HG03066 (cell line): ENCODE results near the gene ZNF506.
A peak's percentile ranks its signal among the peaks of the same experiment; 100 is the strongest.
"Not testable (repeated sequence)": the region's sequence is repeated elsewhere in the genome, so short reads cannot be mapped to it uniquely, and the experiment has no call there.

Experiments
- ATAC-seq: cut with Tn5 transposase; IDR thresholded peaks from one replicate; pipeline ENCODE4 v1.9.1; 2021; ENCODE audit warnings: low read depth; ENCODE audit not compliant: unreplicated experiment

ZNF506 gene

DNA sequence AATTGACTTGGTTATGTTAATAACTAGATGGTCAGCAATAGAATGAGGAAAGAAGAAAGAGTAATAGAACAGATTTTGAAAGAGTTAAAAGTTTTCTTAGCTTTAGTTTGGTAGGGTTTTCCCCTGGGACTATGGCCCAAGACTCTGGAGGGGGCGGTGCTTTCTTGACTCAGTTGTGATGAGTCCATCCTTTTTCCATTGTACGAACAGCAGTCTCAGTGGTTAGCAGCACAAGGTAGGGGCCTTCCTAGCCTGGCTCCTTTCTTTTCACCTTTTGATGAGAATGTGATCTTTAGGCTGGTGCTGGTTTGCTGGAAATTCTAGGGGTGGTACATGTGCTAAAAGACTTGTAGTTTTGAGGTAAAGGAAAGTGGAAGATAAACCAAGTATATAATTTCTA is 38.8 kb downstream of the ZNF506 start:
- no peak for ATAC-seq

DNA sequence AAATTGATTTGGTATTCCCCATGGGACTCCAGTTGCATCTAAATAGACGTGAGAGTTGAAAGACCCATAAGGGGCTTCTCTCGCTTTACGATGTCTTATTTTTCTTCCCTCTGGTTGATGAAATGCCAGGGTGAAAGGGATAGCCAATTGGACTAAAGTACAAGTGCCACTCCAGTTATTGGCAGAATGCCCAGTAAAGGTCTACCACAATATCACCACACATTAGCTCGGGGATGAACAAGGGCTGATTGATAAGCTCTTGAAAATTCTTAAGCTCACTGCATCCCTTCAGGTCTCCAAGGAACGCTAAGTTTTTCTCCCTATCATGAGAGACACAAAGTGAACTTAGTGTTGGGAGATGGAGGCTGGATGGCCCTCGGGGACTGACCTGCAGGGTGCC is 39.8 kb downstream of the ZNF506 start:
- not testable (repeated sequence) for ATAC-seq

- no peak for ATAC-seq
Measured at GRCh38 chr19:19778666-19779065, 42.9 kb downstream of the ZNF506 start.

GRCh38 chr19:19777692-19778091 is 43.9 kb downstream of the ZNF506 start:
- ATAC-seq = no peak

DNA sequence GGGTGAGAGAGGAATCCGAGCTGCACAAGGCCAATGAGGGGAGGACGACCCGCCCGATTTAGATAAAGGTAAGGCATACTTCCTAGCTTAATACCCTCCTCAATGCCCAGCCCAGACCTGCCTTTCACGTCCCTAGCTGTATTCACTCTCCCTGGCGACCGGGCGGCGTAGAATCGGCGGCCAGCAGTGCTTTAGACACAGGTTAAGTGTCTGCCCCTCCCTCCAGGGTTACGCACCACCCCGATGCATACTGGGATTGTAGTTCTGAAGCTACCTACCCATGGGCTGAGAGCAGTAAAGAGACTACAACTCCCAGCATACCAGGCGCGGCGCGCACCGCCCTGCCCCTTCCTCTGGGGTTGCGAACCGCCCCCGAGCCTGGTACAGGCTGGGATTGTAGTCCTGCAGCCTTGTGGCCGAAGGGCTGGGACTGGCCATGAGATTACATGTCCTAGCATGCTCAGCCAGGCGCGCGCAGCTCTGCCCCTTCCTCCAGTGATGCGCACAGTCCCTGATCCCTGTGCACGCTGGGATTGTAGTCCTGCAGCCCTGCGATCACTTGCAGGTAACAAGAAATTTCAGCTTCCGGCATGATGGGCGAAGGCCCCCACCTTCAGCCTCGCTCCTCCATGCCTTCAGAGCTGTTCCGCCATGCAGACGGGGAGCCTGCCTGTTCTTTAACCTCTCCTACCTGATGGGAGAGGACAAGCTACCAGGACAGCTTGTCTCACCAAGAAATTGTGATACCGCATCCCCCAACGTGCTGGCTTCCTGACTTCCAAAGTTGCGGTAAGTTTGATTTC is 45.1 kb downstream of the ZNF506 start:
- peak; percentile 97 for ATAC-seq

DNA sequence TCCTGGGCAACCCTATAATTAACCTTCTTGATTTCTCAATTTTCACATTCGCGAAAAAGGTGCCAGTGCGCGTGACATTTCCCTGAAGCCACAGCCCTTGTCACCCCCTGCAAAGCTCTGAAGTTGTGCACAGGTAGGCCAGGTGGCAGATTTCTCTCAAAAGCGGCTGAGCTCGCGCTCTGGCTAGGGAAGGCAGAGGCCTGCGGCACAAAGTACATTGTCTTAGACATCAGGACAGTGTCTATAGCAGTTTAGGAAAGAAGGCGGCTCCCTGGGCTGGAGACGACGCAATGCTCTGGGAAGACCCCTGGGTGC is 45.7 kb downstream of the ZNF506 start:
- peak; percentile 9 for ATAC-seq

DNA sequence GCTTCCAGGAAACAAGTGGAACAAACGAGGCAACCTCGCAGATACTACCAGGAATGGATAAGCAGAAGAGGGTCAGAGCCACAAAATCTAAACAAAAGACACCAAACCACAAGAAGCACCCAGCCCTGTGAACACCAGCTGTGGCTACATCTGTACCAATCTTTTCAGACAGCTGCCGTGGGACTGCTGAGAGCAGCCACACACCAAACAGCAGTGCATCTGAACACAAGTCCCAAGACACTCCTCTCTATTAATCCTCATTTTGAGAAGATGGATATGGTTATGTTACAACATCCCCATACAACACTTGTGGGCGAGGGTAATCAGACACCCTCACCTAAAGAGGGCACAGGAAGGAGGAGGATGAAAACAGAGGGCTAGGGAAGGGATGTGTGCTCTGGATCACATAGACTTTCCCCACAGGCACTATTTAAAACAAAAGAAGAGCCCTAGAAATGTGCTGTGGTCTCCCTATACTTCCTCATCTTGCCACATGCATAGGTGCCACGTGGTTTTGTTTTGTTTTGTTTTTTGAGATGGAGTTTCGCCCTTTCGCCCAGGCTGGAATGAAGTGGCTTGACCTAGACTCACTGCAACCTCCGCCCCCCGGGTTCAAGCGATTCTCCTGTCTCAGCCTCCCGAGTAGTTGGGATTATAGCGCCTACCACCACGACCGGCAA is 47.1 kb downstream of the ZNF506 start:
- ATAC-seq = no peak

DNA sequence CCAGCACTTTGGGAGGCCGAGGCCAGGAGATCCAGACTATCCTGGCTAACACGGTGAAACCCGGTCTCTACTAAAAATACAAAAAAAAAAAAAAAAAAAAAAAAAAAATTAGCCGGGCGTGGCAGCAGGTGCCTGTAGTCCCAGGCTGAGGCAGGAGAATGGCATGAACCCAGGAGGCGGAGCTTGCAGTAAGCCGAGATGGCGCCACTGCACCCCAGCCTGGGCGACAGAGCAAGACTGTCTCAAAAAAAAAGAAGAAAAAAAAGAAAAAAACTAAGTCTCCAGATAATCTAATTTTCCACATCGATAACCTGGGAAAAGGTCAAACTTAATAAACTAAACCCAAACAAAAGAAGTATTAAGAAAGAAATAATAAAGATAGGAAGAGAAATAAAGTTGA is 49.6 kb downstream of the ZNF506 start:
- not testable (repeated sequence) for ATAC-seq

- ATAC-seq = not testable (repeated sequence)
Measured at GRCh38 chr19:19769971-19770370, 51.6 kb downstream of the ZNF506 start.

GRCh38 chr19:19758164-19758563 is 63.4 kb downstream of the ZNF506 start:
- ATAC-seq = no peak

DNA sequence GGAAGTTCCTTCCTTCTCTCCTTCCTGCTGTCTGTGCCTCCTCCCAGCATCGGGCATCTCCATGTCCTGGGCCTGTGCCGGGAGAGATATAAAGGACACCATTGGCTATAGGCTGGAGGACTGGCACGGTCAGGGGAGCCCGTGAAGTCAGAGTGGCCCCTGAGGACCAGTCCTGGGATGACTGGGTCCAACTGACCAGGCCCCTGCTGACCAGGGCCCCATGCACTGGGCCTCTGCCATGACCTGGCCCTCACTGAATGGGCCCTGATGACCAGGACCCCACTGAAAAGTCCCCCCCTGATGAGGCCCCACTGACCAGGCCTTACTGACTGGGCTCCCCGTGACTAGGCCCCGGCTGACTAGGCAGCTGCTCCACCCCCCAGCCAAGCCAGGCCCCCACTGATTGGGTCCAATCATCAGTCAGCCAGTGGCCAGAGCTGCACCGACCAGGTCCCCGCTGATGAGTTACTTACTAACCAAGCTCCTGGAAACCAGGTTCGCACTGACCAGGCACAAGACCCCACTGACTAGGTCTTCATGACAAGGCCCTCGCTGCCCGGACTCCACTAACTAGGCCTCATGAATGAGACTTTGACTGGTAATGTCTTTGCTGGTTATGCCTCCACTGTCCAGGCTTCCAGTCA is 68.7 kb downstream of the ZNF506 start:
- no peak for ATAC-seq

DNA sequence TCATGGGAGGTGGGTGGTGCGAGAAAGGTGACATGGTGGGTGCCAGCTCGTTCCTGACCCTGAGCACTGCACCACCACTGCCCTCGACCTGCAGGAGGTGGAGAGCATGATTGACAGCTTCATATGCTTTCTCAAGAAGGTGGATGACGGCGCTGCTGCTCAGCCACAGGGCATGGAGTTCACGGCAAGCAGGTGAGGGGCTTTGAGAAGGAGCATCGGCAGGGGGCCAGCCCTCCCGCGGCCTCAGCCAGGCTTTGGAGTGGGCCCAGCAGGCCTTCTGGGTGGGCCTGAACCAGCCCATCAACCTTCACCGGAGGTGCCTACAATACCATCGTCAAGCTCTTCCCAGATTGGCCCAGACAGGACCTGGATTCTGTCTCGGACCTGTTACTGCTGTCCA is 69.7 kb downstream of the ZNF506 start:
- no peak for ATAC-seq

DNA sequence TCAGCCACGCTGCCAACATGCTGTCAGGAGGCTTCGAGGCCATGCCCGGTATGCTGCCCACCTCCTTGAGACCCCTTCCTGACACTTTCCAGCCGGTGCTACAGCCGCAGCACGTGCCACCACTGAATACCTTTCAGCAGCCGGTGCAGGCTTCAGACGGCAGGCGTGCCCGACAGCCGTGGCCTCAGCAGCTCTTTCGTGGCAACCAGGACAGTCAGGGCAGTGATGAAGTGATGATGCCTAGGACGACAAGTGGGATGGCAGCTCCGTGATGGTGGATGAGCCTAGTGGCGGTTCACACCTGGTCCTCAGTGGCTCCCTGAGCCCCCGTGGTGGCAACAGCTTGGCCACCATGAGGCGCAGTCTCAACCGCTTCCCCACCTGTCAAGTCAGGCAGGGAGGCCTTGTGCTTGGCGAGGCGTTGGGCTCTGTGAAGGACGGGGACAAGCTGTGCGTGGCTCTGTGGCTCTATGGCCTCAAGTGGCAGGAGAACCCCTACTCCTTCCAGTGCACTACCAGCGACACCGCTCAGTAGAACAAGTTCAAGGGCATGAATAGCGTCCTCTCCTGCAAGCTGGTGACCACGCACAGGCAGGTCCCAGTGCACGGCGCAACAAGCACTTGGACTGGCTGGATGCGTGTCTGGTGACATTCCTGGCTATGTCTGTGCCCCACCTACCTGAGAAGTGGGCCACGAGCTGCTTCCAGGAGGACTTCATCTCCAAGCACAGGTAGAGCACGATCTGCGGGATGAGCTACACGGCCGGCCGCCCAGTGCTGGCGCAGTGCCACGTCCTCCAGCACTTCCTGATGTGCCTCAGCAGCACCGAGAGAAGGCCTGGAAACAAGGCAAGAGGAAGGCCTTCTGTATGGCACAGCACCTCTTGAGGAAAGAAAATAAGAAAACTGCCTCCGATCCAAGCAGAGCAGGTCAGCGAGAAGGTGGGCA is 70.4 kb downstream of the ZNF506 start:
- no peak for ATAC-seq

DNA sequence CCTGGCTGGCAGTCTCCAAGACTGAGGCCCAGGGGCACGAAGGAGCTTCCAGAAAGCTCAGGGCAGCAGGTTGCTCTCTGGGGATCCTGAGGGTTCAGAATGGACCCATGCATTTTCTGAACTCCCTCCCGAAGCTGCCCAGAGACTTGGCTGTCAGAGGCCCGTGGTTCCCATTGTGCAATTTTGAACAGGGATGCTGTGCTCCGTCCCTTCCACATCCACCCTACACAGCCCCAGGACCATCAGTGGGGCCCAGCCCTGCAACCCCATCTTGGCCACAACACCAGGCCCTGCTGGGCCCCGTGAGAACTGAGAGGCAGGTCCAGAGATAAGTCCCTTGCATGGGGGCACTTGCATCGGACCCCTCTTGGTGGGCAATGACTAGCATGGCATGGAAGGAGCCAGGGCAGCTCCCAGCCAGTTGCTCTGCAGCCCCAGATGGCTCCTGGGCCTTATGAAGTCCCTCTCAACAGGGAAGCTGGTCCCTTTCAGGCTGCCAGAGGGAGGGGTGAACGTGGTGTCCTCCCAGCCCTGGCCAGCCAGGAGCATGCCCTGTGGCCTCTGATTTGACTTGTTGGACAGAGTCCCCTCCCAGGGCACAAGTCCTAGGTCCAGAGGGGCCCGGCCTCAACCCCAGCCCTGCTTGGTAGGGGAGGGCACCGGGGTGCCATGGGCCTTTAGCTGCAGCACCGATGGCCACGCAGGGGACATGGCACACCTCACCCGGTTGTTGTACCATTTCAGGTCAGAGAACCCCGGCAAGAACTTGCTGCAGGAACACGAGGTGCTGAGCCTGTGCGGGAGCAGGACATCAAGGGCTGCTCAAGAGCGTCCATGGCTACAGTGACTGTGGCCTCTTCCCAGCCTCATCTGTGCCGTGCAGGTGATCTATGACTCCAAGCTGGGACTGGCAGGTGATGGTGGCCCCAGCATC is 71.4 kb downstream of the ZNF506 start:
- no peak for ATAC-seq

DNA sequence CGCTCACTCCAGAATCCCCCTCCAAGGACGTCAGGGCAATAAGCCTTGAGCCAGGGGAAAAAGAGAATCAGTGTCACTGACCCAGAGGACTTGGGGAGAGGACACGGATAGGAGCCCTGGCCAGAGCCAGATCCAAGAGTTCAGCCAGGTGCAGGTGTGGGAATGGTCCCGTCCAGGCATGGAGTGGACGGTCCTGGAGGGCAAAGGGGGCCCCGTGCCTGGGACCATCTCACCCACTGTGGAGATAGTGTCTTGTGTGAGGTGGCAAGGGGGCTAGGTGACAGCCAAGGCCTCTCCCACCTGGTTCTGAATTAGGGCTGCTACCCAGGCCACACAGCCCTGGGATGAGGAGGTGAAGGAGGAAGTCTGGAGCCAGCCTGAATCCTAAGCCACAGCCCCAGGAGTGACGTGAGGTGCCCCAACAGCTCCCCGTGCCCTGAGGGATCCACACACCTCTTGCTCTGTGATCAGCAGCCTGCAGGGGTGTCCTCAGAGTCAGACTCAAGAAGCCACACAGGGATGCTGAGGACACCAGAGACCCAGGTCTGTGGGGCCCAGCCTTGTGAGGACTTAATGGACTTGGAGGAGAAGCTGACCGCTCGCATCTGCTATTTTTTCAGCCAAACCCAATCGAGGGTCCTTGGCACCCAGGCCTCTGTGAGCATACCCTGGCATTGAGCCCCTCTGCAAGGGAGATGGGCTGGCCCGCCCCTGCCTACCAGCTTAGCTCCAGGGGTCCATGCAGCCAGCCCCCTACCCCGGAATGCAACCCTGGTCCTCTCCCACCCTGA is 72.2 kb downstream of the ZNF506 start:
- ATAC-seq = no peak

GRCh38 chr19:19748249-19748938 is 73.2 kb downstream of the ZNF506 start:
- no peak for ATAC-seq

GRCh38 chr19:19747357-19748220 is 74.0 kb downstream of the ZNF506 start:
- no peak for ATAC-seq
